NCI-H226 (cell line): ENCODE results near the gene SHISA2.

Experiments
- DNase-seq: peaks from one replicate; pipeline ENCODE4 v3.0.0-alpha.2; 2015

SHISA2 gene

GRCh38 chr13:26017196-26017921 lies 34.5 kb downstream of the SHISA2 start:
- DNase-seq: no peak

- no peak for DNase-seq
Measured at GRCh38 chr13:26016189-26016588, 35.6 kb downstream of the SHISA2 start.

- no peak for DNase-seq
Measured at GRCh38 chr13:26015271-26016125, 36.3 kb downstream of the SHISA2 start.

GRCh38 chr13:26012995-26013394 lies 38.8 kb downstream of the SHISA2 start:
- DNase-seq: no peak

- no peak for DNase-seq
Measured at GRCh38 chr13:26011996-26012821, 39.6 kb downstream of the SHISA2 start.

- no peak for DNase-seq
Measured at GRCh38 chr13:26011208-26011573, 40.6 kb downstream of the SHISA2 start.

- DNase-seq: no peak
Measured at GRCh38 chr13:26010487-26011207, 41.2 kb downstream of the SHISA2 start.

GRCh38 chr13:26007261-26008125 lies 44.3 kb downstream of the SHISA2 start:
- DNase-seq: no peak
